Femur (tissue), 1 donor: Measurements from ENCODE around the gene F9.
"Not testable (repeated sequence)": the region's sequence is repeated elsewhere in the genome, so short reads cannot be mapped to it uniquely, and the experiment has no call there.

Experiments
- DNase-seq: peaks from one replicate; pipeline ENCODE4 v3.0.0-alpha.2; 2017

The F9 gene

GRCh38 chrX:139530550-139530949 is at the start of gene F9:
Gene F9 (plus strand): TSS chrX:139530739. CDS start chrX:139530765, 26 bp downstream.
- DNase-seq, result no peak

GRCh38 chrX:139483699-139484098 is 46.8 kb upstream of the F9 start:
- no peak for DNase-seq

DNA sequence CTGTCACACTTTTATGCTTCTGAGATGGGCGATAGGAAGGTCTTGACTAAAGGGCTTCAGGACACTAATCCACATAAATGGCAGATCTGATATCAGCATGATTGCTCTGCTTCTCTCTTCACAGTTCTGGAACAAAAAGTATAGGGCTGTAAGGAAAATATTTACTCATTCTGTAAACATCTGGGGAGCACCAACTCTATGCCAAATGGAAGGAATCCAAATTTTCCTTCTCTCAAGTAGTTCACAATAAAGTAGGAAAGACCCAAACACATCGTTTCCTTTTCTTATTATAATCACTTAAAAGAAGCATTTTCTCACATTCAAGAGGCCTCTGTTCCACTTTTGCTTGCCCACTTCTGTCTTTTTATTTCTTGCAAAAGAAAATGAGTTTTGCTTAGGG is 45.9 kb upstream of the F9 start:
- no peak for DNase-seq

DNA sequence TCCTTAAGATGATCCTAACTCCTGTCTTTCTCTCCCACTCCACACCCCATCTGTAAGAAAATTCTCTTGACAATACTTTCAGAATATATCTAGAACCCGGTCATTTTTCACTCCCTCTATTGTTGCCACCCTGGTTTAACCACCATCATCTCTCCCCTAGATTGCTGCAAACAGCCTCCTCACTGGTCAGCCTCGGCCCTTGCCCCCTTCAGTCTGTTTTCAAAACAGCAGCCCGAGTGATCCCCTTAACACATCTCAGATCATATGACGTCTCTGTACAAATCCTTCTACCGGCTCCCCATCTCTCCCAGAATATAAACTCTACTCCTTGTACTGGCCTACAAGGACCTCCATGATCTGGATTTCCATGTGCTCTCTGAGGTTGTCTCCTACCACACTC is 35.2 kb upstream of the F9 start:
- DNase-seq, result no peak

DNA sequence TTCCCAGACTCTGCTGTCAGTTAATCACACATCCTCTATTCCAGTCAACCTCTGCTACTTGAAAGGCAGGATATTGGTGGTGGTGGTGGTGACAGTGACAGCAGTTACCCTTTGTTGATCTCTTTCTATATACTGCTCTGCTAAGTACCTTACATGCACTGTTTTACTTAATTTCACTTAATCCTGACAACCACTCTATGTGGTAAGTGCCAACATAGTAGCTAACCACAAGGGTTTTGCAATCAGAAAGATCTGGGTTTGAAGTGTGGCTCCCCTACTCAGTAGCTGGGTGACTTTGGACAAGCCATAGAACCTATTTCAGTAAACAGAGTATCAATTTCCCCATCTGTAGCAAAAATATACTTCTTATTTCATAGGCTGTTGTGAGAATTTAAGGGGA is 24.2 kb upstream of the F9 start:
- DNase-seq, result no peak

DNA sequence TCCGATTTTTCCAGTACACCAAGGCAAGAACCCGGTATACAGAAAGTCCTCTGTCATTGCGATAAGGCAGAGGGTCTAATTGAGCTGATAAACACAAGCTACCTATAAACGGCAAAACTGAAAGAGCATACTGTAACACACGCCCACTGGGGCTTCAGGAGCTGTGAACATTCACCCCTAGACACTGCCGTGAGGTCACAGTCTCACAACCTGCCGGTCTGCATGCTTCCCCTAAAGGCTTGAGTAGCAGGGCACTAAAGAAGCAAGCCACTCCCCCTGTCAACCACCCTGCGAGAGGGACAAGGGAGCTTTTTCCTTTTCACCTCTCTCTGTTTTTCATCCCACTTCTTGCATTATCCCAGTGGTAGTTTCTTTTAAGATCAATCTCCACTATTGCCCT is 22.4 kb upstream of the F9 start:
- DNase-seq, result no peak

- DNase-seq, result no peak
Observed at GRCh38 chrX:139518475-139518874, 12.1 kb upstream of the F9 start.

GRCh38 chrX:139528829-139529228 is 1.7 kb upstream of the F9 start:
- DNase-seq, result not testable (repeated sequence)

GRCh38 chrX:139532834-139533233 is 2.3 kb downstream of the F9 start:
- no peak for DNase-seq

DNA sequence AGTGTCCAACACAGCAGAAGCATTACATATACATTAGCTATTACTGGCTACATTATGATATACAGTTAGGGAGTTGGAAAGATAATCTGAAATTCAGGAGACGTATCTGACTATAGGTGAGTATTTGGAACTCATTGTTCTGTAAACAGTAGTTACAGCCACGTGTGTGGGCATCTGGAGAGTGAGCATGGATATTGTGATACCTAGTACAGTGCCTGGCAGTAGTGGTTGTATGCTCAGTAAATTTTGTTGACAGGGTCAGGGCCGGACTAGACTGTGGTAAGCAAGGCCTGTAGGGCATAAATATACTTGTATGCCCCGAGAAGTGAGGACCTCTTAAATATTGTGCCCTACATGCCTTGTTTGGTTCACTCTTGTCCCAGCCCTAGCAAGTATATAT is 2.9 kb downstream of the F9 start:
- no peak for DNase-seq

DNA sequence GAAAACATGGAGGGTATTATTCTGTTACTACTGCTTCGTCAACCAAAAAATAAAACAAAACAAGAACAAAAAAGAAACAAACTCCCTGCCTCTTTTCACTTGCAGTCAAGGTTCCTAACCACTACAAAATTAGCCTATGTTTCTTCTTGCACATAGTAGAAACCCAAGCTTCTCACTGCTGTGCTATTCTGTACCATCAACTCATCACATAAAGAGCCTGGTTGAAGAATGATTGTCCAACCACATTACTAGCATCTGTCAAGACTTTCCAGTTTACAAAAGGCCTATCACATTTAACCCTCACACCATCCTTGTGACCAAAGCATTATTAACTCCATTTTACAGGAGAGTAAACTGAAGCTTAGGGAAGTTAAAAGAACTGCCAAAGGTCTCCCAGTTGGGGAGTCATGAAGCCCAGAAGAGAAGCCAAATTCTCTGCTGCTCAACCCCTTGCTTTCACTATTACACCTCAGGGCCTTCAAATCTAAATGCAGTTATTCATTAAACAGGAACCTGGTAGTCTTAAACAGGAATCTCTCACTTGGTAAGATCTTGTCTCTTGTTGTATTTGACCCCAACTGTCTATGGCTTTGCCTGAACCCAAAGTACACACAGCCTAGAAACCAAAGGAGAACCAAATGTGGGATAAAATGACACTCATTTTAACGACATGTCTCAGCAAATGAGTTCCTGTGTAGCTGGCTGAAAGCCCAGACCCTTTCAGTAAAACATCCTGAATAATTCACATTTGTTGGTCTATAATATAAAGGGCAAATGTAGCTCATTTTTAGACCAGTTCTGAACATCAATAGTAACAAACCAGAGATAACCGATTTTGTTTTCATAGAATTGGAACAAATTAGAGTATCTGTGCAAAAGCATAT is 8.6 kb downstream of the F9 start:
- no peak for DNase-seq

DNA sequence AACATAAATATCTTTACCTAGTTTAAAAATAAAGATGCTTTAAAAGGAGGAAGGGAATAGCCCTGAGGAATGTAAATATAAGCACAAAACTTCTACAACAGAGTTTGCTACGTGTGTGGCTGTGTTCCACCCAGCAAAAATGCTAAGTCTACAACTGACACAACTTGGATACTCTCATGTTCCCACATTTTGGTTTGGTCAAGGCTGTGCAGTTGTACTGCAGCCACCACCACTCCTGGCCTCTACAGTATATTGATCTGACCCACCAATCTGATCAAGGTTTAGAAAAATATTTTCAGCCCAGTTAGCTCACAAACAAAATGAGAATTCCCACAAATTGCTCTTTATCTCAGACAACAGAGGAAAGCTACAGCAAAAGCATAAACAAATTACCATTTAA is 12.1 kb downstream of the F9 start:
- DNase-seq, result no peak

GRCh38 chrX:139543920-139544319 is 13.4 kb downstream of the F9 start:
- no peak for DNase-seq

DNA sequence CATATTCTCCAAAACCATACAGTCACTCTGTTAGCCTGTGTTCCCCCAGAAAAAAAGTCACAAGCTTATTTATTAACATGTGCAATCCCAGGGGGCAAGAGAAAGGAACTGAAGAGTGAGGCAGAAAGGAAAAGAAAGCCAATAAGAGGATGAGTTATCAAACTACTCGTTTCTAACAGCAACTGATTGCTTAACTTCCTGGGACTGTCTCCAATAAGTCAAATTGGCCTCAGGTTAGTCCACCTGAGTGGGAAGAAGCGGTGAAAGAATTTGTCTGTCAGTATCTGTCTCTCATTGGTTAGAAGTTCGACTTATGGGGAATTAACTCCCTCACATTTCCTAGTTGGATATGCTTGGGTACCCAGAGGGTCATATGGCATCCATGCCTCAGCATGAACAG is 14.1 kb downstream of the F9 start:
- no peak for DNase-seq

- DNase-seq, result no peak
Observed at GRCh38 chrX:139554376-139554775, 23.8 kb downstream of the F9 start.

- DNase-seq, result no peak
Observed at GRCh38 chrX:139554991-139555675, 24.6 kb downstream of the F9 start.

DNA sequence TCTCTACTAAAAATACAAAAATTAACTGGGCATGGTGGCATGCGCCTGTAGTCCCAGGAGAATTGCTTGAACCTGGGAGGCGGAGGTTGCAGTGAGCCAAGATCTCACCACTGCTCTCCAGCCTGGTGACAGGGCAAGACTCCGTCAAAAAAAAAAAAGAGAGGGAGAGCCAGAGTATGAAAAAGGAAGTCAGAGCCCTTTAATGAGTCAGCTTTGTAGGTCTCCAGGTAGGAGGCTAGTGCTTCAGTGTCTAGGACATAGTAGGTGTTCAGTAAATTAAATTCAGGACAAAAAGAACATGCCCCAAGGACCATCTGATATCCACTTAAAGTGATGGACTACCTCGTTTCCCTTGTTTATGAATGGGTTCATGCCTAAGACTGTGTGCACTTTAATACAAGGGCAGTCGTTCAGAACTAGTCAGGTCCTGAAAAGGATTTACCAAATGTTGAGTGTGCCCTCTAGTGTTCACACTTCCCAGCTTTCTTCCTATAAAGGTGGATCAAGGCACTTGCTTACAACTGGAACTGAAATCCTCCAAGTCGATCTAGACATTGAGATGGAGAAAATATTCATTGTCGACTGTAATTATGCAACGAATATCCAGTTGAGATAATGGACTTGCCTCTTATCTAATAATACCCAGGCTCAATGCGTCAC is 29.0 kb downstream of the F9 start:
- DNase-seq, result no peak

DNA sequence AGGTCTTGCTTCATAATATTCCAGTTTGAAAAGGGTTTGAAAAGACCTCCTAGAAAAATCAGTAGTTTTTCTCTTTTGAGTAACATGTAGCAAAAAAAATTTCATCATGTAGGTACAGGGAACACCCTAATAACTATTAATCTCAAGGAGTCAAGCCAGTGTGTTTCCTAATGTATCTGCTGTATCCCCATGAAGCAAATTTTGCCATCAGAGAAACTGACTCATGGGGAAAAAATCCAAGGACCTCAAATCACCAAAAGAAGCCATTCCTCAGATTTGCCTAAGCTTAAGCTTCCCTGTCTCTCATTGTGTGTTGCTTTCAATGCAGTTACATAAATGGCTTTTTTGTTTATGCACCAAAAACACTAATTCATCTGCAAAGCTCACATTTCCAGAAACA is 29.7 kb downstream of the F9 start:
- no peak for DNase-seq

DNA sequence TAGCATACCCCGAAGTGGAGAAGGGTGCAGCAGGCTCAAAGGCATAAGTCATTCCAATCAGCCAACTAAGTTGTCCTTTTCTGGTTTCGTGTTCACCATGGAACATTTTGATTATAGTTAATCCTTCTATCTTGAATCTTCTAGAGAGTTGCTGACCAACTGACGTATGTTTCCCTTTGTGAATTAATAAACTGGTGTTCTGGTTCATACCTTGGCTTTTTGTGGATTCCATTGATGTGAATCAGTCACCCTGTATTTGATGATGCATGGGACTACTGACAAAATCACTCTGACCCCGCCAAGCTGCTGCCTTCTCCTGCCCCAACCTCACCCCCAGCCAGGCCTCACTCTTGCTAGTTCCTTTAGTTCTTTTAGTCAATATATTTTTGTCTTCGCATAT is 32.7 kb downstream of the F9 start:
- DNase-seq, result no peak

DNA sequence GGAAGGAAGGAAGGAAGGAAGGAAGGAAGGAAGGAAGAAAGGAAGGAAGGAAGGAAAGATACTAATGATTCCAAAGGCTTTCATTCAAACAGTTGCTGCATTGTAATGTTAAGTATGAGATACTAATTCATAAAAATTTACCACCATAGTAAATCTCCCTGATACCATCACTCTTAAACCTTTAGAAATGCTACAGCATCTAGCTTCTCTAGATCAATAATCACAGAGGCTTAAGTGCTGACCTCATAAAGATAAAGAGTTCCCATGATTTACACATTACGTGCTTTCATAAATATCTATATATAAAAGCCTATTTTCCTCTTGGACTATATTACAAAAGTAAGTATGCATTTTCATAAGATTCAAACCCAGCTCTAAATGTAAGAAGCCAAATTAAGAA is 36.4 kb downstream of the F9 start:
- DNase-seq, result no peak

- no peak for DNase-seq
Observed at GRCh38 chrX:139581068-139581467, 50.5 kb downstream of the F9 start.

DNA sequence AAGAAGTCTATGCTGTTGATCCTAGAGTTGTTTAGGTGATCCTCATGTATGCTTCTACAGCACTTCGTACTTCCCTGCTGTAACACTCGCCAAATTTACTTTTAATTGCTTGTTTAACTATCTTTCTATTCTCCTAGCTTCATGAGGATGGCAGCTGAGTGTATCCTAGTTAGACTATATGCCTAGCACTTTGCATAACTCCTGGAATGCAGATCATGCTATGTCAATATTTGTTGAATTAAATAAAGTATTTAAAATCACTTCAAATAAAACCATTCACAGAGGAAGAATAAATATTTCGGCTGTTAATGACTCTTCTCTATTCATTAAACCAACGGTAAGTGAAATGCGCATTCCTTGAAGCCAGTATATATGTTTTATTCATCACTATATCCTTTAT is 55.1 kb downstream of the F9 start:
- no peak for DNase-seq

- no peak for DNase-seq
Observed at GRCh38 chrX:139596068-139596467, 65.5 kb downstream of the F9 start.

GRCh38 chrX:139600105-139600504 is 69.6 kb downstream of the F9 start:
- no peak for DNase-seq
